HEK293T (cell line): ENCODE results near the gene CERK.

Experiments used
- ARNT ChIP-seq: fragments of 450-650 bp; IDR thresholded peaks from 2 replicates; pipeline ENCODE4 v1.6.1; 2017; ENCODE audit warnings: mild to moderate bottlenecking
- BHLHE40 ChIP-seq: fragments of 450-650 bp; IDR thresholded peaks from 2 replicates; pipeline ENCODE4 v1.6.1; 2016; ENCODE audit warnings: mild to moderate bottlenecking, moderate library complexity, borderline replicate concordance
- CTBP1 ChIP-seq: fragments of 450-650 bp; IDR thresholded peaks from 2 replicates; pipeline ENCODE4 v1.6.1; 2016; ENCODE audit warnings: borderline replicate concordance
- ELF4 ChIP-seq: fragments of 450-650 bp; IDR thresholded peaks from 2 replicates; pipeline ENCODE4 v1.6.1; 2017; ENCODE audit warnings: antibody characterized with exemption
- FOXK2 ChIP-seq: fragments of 450-650 bp; IDR thresholded peaks from 2 replicates; pipeline ENCODE4 v1.6.1; 2016; ENCODE audit warnings: mild to moderate bottlenecking
- FOXM1 ChIP-seq: fragments of 450-650 bp; IDR thresholded peaks from 2 replicates; pipeline ENCODE4 v1.6.1; 2017; ENCODE audit warnings: mild to moderate bottlenecking, borderline replicate concordance
- TF ChIP-seq, protein P1 (sequence below): fragments of 450-650 bp; IDR thresholded peaks from 2 replicates; pipeline ENCODE4 v1.6.1; 2016

DNA sequence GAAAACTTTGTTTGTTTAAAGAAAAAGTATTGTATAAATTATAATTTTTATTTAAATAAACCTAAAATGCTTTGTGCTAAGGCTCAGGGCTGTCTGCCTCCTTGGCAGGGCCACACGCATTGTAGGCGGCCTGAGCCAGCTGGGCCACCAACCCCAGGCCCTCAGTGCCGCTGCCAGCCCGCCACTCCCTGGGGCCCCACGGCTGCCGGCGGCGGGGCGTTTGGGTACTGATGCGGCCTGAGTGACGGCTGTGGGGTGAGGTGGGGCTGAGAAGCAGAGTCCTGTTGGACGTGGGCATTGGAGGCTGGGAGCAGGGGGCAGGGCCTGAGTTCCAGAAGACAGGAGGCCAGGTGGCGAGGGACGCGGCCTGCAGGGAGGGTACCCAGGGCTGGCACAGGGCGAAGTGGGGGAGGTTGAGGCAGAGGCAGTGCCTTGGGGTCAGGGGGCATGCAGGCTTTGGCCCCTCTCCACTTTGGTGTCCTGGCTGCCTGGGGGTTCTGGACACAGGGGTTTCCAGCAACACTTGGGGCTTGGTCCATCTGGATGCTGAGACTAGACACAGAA lies 58.3 kb downstream of the CERK start:
- TF ChIP-seq, protein P1, sequence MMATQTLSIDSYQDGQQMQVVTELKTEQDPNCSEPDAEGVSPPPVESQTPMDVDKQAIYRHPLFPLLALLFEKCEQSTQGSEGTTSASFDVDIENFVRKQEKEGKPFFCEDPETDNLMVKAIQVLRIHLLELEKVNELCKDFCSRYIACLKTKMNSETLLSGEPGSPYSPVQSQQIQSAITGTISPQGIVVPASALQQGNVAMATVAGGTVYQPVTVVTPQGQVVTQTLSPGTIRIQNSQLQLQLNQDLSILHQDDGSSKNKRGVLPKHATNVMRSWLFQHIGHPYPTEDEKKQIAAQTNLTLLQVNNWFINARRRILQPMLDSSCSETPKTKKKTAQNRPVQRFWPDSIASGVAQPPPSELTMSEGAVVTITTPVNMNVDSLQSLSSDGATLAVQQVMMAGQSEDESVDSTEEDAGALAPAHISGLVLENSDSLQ: no peak
- TF ChIP-seq FOXK2: no peak
- TF ChIP-seq FOXM1: no peak
- no peak for TF ChIP-seq ARNT
- no peak for TF ChIP-seq CTBP1
- no peak for TF ChIP-seq ELF4
- TF ChIP-seq BHLHE40: no peak
